Activated CD4-positive, alpha-beta T cell treated with anti-CD3 and anti-CD28 coated beads, Interleukin-2, amount 50 U/mL, for 48 hours (primary cell): Measurements from ENCODE around the gene TRAP1.
"Not testable (repeated sequence)": the region's sequence is repeated elsewhere in the genome, so short reads cannot be mapped to it uniquely, and the experiment has no call there.

ENCODE experiments used
- DNase-seq, 2 experiments: peaks; one replicate each; pipeline ENCODE4 v3.0.0-alpha.2; 2020

Gene TRAP1

GRCh38 chr16:3608976-3609375, 108.3 kb downstream of the TRAP1 start:
- not testable (repeated sequence) for DNase-seq

DNA sequence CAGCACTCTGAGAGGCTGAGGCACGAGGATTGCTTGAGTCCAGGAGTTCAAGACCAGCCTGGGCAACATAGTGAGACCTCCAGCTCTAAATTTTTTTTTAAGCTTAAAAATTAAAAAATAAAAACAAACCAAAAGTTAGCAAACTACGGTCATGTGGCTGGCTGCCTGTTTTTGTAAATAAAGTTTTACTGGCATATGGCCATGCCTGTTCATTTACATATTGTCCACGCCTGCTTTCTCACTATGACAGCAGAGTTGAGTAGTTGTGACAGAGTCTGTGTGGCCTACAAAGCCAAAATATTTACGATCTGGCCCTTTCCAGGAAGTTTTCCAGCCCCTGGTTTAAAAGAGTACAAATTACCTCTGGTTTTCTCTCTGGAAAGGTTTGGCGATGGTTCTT, 109.3 kb downstream of the TRAP1 start:
- DNase-seq, result no peak
